EH (cell line): ENCODE data around the gene KLHL5.
"Not testable (repeated sequence)": the region's sequence is repeated elsewhere in the genome, so short reads cannot be mapped to it uniquely, and the experiment has no call there.

Experiments
- DNase-seq: peaks from one replicate; pipeline ENCODE4 v3.0.0-alpha.2; 2015; ENCODE audit warnings: low read depth

Gene KLHL5

DNA sequence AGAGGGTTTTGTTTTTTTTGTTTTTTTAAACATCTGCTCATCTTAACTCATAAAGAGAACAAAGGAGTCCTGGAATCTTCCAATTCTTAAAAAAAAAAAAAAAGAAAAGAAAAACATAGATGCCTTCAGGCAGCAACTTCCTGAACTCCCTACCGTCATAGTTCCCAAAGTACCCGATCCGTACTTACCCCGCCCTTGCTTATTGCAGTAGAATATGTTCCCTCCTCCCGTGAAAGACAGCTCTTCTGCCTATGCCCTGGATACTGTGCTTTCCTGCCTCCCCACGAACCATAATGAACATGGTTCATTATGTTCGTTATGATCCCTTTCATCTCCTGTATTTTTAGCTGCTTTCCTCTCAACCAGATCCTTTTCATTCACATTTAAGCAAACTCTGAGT is 40.3 kb downstream of the KLHL5 start:
- DNase-seq = peak; percentile 28

DNA sequence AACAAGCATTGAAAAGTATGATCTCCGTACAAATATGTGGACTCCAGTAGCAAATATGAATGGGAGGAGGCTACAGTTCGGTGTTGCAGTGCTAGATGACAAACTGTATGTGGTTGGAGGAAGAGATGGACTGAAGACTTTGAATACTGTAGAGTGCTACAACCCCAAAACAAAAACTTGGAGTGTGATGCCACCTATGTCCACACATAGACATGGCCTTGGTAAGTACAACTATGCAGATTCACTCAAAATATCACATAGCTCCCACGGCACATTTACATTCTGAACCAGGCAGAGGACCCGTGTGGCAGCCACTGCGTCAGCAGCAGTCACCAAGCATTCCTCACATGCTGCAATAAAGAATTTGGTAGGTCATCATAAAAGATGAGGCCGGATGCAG is 41.3 kb downstream of the KLHL5 start:
- no peak for DNase-seq

GRCh38 chr4:39104255-39104654 is 42.2 kb downstream of the KLHL5 start:
- peak; percentile 38 for DNase-seq

DNA sequence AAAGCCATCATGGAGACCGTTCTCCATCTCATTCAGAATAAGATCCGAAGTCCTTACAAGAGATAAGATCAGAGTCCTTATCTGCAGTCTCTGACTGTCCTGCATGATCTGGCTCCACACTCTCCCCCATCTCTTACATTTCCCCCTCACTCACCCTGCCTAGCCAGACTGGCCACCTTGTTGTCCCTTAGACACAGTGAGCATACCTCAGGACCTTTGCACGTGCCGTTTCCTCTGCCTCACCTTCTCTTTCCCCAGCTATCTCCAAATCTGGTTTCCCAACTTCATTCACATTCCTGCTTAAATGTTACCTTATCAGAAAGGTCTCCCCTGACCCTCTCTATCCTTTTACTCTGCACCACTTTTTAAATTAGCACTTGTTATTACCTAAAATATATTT is 44.0 kb downstream of the KLHL5 start:
- DNase-seq = no peak

DNA sequence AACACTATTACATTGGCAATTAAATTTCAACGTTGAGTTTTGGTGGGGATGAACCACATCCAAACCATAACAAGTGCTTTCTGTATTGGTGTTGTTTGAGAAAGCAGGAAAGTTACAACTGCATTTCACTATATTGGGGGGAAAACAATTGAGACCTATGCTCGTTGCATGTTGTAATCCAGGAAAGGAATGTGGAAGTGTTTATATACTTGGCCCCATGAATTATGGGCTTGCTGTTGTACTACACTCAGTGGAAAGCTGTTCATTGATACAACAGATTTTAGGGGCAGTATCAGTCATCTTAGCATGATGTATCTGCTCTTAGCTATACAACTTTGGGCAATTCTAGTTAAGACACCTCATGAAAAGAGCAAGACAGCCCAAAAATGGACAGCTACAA is 52.4 kb downstream of the KLHL5 start:
- DNase-seq = peak; percentile 50

GRCh38 chr4:39118034-39118658 is 56.1 kb downstream of the KLHL5 start:
- DNase-seq = no peak

DNA sequence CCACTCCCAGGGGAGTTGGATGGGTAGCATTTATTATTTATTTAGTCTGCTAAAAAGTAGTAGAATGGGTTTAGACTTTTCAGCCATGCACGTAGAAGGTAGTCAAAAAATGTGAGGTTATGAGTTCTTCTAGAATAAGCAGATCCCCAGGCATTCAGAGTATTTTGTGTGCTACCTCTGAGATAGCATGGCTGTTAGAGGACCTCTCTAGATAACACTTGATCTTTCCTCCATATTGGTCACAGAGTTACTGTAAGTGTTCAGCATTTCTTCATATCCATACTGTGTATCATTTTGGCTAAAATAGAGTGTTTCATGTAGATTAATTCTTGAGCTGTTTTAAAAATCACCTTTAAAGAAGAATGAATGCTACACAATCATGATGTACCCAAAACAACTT is 58.4 kb downstream of the KLHL5 start:
- no peak for DNase-seq

- DNase-seq = no peak
Measured at GRCh38 chr4:39124885-39125599, 63.0 kb downstream of the KLHL5 start.

DNA sequence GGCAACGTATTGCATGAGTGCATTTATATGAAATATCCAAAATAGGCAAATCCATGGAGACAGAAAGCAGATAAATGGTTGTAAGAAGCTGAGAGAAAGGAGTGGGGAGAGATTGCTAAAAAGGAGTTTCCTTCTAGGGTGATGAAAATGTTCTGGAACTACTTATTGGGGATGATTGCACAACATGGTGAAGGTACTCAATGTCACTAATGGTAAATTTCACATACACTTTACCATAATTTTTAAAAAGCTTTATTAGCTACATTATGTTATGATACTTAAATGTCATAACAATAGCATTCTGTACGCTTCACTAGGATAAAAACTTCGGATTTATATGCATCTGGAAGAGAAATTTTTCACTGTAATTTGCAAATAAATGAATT is 63.6 kb downstream of the KLHL5 start:
- DNase-seq = no peak

GRCh38 chr4:39126256-39127095 is 64.4 kb downstream of the KLHL5 start:
- DNase-seq = no peak

- DNase-seq = no peak
Measured at GRCh38 chr4:39133623-39134022, 71.6 kb downstream of the KLHL5 start.

- peak; percentile 40 for DNase-seq
Measured at GRCh38 chr4:39134683-39135306, 72.8 kb downstream of the KLHL5 start.

DNA sequence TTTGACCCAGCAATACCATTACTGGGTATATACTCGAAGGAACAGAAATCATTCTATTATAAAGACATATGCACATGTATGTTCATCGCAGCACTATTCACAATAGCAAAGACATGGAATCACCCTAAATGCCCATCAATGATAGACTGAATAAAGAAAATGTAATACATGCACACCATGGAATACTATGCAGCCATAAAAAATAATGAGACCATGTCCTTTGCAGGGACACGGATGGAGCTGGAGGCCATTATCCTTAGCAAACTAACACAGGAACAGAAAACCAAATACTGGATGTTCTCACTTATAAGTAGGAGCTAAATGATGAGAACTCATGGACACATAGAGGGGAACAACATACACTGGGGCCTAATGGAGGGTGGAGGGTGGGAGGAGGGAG is 76.2 kb downstream of the KLHL5 start:
- DNase-seq = not testable (repeated sequence)

DNA sequence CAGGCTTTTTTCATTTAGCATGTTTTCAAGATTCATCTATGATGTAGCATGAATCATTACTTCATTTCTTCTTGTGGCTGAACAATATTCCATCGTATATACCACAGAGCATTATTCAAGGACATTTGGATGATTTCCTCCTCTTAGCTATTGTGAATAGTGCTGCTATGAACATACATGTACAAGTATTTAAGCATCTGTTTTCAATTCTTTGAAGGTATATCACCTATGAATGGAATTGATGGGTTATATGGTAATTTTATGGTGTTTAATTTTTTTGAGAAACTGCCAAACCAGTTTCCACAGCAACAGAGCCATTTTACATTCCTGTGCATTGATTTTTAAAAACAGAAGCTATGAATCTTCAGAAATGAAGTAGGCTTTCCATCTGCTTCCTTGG is 84.2 kb downstream of the KLHL5 start:
- no peak for DNase-seq

DNA sequence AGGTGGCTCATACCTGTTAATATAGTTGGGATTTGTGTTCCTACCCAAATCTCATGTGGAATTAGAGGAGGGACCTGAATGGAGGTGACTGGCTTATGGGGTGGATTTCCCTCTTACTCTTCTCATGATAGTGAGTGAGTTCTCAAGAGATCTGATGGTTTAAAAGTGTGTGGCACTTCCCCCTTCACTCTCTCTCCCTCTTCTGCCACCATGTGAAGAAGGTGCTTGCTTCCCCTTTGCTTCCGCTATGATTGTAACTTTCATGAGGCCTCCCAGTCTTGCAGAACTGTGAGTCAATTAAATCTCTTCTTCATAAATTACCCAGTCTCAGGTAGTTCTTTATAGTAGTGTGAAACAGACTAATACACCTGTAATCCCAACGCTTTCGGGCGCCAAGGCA is 92.0 kb downstream of the KLHL5 start:
- DNase-seq = no peak

DNA sequence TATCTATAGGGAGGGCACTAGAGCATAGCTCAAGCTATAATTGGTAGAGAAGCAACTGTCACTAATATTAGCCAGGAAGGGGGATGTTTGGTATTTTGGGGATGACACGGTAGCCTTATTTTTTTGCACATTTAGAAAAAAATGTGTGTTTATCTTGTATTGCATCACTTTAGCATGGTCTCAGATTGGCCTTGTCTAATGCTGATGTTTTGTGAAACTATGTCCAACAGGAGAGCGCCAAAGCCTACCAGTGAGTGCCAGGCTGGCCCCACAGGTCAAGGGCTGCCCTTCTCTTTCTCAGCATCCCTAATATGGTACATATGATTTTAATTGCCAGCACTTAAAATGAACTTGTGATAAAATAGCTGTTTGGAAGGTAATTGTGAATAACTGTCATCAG is 95.5 kb downstream of the KLHL5 start:
- DNase-seq = no peak

DNA sequence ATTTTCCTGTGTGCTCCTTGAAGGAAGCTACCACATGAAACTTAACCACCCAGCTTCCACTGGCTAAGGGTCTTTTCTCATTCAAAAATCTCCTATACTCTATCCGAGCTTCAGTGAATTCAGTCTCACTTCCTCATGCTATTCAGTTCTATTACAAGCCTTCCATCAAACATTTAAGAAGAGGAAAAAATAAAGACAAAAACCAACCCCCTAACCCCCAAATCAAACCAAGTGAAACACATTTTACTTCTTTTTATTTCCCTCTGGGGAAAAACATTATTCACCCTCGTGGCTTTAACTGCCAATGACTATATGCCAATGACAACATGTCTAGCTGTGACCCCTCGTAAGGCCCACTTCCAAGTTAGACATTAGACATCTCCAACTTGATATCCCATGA is 104.1 kb downstream of the KLHL5 start:
- DNase-seq = no peak

GRCh38 chr4:39166669-39167068 is 104.6 kb downstream of the KLHL5 start:
- DNase-seq = no peak

- peak; percentile 38 for DNase-seq
Measured at GRCh38 chr4:39169426-39169825, 107.4 kb downstream of the KLHL5 start.

- no peak for DNase-seq
Measured at GRCh38 chr4:39170301-39170700, 108.3 kb downstream of the KLHL5 start.
